Measurements from ENCODE around the gene UQCRQ. TPM values are rescaled to one million over a fixed set of nuclear protein-coding genes. Genes with fewer than 3 reads are reported as not detected.
A peak's percentile ranks its signal among the peaks of the same experiment; 100 is the strongest.

Gene UQCRQ
- total RNA-seq, 1 donor from 2014 or later: 271 TPM

GRCh38 chr5:132867046-132867451, 607 bp downstream of the UQCRQ start:
- Histone ChIP-seq H3K36me3 (peaks cover 37% of the 10 kb centered on the region), H3K27ac (peak overlapping the region; percentile 93), H3K4me1 (peaks cover 22% of the 10 kb centered on the region), H3K4me3 (peak overlapping the region; percentile 83), H3K27me3 (ENCODE audit: low read depth) (no peaks in the 10 kb centered on the region), H3K9me3 (no peaks in the 10 kb centered on the region)
- ATAC-seq (no peak), DNase-seq (no peak)
- no peak for TF ChIP-seq CTCF (IDR thresholded peaks at IDR 0.05)
- intact Hi-C loops (cut with DNase I): no loop called here

GRCh38 chr5:132868754-132869153, 2.3 kb downstream of the UQCRQ start:
- no peaks in the 10 kb centered on the region for H3K27me3 ChIP-seq (ENCODE audit: low read depth)
- DNase-seq (no peak), ATAC-seq (no peak)
- H3K27ac ChIP-seq: no peak overlapping the region
- H3K4me1 ChIP-seq: peaks cover 27% of the 10 kb centered on the region
- intact Hi-C loops (cut with DNase I): no loop called here
- no peaks in the 10 kb centered on the region for H3K9me3 ChIP-seq
- H3K4me3 ChIP-seq: no peak overlapping the region
- H3K36me3 ChIP-seq: peaks cover 40% of the 10 kb centered on the region
- TF ChIP-seq CTCF (IDR thresholded peaks at IDR 0.05): no peak

GRCh38 chr5:132870801-132871200, 4.4 kb downstream of the UQCRQ start:
- intact Hi-C loops (cut with DNase I): no loop called here
- peaks cover 22% of the 10 kb centered on the region for H3K4me1 ChIP-seq
- H3K36me3 ChIP-seq: peaks cover 46% of the 10 kb centered on the region

GRCh38 chr5:132871459-132872284, 5.2 kb downstream of the UQCRQ start:
- no peak for ATAC-seq
- intact Hi-C loops (cut with DNase I): no loop called here
- H3K36me3 ChIP-seq: peaks cover 48% of the 10 kb centered on the region

More at GRCh38 chr5:132870801-132871200, 4.4 kb downstream of the UQCRQ start:
- no peak for TF ChIP-seq CTCF (IDR thresholded peaks at IDR 0.05)
- Histone ChIP-seq H3K27ac (no peak overlapping the region), H3K27me3 (ENCODE audit: low read depth) (no peaks in the 10 kb centered on the region), H3K4me3 (no peak overlapping the region), H3K9me3 (no peaks in the 10 kb centered on the region)
- ATAC-seq: no peak
- no peak for DNase-seq

GRCh38 chr5:132872788-132873118, 6.3 kb downstream of the UQCRQ start:
- peaks cover 11% of the 10 kb centered on the region for H3K4me1 ChIP-seq
- intact Hi-C loops (cut with DNase I): no loop called here
- H3K36me3 ChIP-seq: peaks cover 55% of the 10 kb centered on the region
- no peak overlapping the region for H3K27ac ChIP-seq
- no peaks in the 10 kb centered on the region for H3K27me3 ChIP-seq (ENCODE audit: low read depth)
- no peaks in the 10 kb centered on the region for H3K9me3 ChIP-seq
- H3K4me3 ChIP-seq: no peak overlapping the region
- DNase-seq: no peak
- no peak for TF ChIP-seq CTCF (IDR thresholded peaks at IDR 0.05)
- no peak for ATAC-seq

More at GRCh38 chr5:132871459-132872284, 5.2 kb downstream of the UQCRQ start:
- no peak for DNase-seq
- no peaks in the 10 kb centered on the region for H3K9me3 ChIP-seq
- H3K4me3 ChIP-seq: no peak overlapping the region
- no peak for TF ChIP-seq CTCF (IDR thresholded peaks at IDR 0.05)
- H3K4me1 ChIP-seq: peaks cover 19% of the 10 kb centered on the region
- H3K27ac ChIP-seq: no peak overlapping the region
- no peaks in the 10 kb centered on the region for H3K27me3 ChIP-seq (ENCODE audit: low read depth)

Measured in lower lobe of right lung (tissue), 2 donors.